Stomach smooth muscle (tissue), 2 donors: ENCODE measurements around the gene RHBDL1.

Source experiments
- H3K27ac ChIP-seq: one replicate; pipeline ENCODE4 v1.7.0; 2013; ENCODE audit warnings: mild to moderate bottlenecking, low read length, inconsistent platforms
- H3K27me3 ChIP-seq, 2 donors: one replicate each; pipeline ENCODE4 v1.7.0; 2013; ENCODE audit warnings: low read length in 2 of 2; ENCODE audit not compliant: insufficient read depth in 2 of 2, control insufficient read depth in 1 of 2
- H3K36me3 ChIP-seq, 2 donors: one replicate each; pipeline ENCODE4 v1.7.0; 2013; ENCODE audit warnings: low read length in 2 of 2; ENCODE audit not compliant: control insufficient read depth in 2 of 2, insufficient read depth in 2 of 2
- H3K4me1 ChIP-seq: one replicate; pipeline ENCODE4 v1.7.0; 2013; ENCODE audit warnings: low read length; ENCODE audit not compliant: control insufficient read depth, insufficient read depth
- H3K4me3 ChIP-seq, 2 donors: one replicate each; pipeline ENCODE4 v1.7.0; 2013; ENCODE audit warnings: low read length in 2 of 2
- H3K9ac ChIP-seq, 2 donors: one replicate each; pipeline ENCODE4 v1.7.0; 2013; ENCODE audit warnings: low read length in 2 of 2, mild to moderate bottlenecking in 1 of 2
- H3K9me3 ChIP-seq, 2 donors: one replicate each; pipeline ENCODE4 v1.7.0; 2013; ENCODE audit warnings: low read length in 2 of 2; ENCODE audit not compliant: control insufficient read depth in 2 of 2
- donor health status: healthy.
- donor health status: Pancreatic carcinoma.

The RHBDL1 gene

GRCh38 chr16:725463-726187 is 50.2 kb downstream of the RHBDL1 start:
- Histone ChIP-seq H3K9ac (no peak overlapping the region), H3K4me1 (peaks cover 38% of the 10 kb centered on the region), H3K36me3 (no peaks in the 10 kb centered on the region), H3K27me3 (peaks cover 22 to 26% of the 10 kb centered on the region in 2 donors), H3K27ac (no peak overlapping the region), H3K4me3 (no peak overlapping the region), H3K9me3 (no peaks in the 10 kb centered on the region)

- no peak overlapping the region for H3K4me3 ChIP-seq
- H3K27me3 ChIP-seq: peaks cover 22 to 26% of the 10 kb centered on the region in 2 donors
- peaks cover 34% of the 10 kb centered on the region for H3K4me1 ChIP-seq
- no peak overlapping the region for H3K9ac ChIP-seq
- H3K27ac ChIP-seq: no peak overlapping the region
- no peaks in the 10 kb centered on the region for H3K36me3 ChIP-seq
- H3K9me3 ChIP-seq: no peaks in the 10 kb centered on the region
These were observed 50.6 kb downstream of the RHBDL1 start for GRCh38 chr16:726188-726437.

GRCh38 chr16:726438-727290 is 51.2 kb downstream of the RHBDL1 start, which contains the start of the genes CCDC78 and HAGHL:
Gene CCDC78 (minus strand): TSS chr16:726443. CDS start chr16:726367, 76 bp downstream.
Gene HAGHL (plus strand): TSS chr16:727106. CDS start chr16:727510, 404 bp downstream.
- Histone ChIP-seq H3K9me3 (no peaks in the 10 kb centered on the region), H3K27me3 (peaks cover 22 to 26% of the 10 kb centered on the region in 2 donors), H3K36me3 (no peaks in the 10 kb centered on the region), H3K4me3 (peak within 1 kb of the TSS; percentile 19 to 69), H3K4me1 (peaks cover 28% of the 10 kb centered on the region), H3K9ac (no peak within 1 kb of the TSS), H3K27ac (no peak within 1 kb of the TSS)

GRCh38 chr16:727291-727977 is 52.0 kb downstream of the RHBDL1 start:
- peaks cover 22% of the 10 kb centered on the region for H3K4me1 ChIP-seq
- H3K27ac ChIP-seq: no peak overlapping the region
- peak overlapping the region; percentile 19 to 69 for H3K4me3 ChIP-seq
- H3K9me3 ChIP-seq: no peaks in the 10 kb centered on the region
- peaks cover 0 to 2% of the 10 kb centered on the region in 2 donors for H3K36me3 ChIP-seq
- peaks cover 22 to 26% of the 10 kb centered on the region in 2 donors for H3K27me3 ChIP-seq
- H3K9ac ChIP-seq: no peak overlapping the region
